GM21390 (cell line): ENCODE measurements around the gene CIRBP.
"Not testable (repeated sequence)": the region's sequence is repeated elsewhere in the genome, so short reads cannot be mapped to it uniquely, and the experiment has no call there.

ENCODE experiments used
- ATAC-seq: cut with Tn5 transposase; IDR thresholded peaks from one replicate; pipeline ENCODE4 v1.9.1; 2021; ENCODE audit not compliant: unreplicated experiment

CIRBP gene

DNA sequence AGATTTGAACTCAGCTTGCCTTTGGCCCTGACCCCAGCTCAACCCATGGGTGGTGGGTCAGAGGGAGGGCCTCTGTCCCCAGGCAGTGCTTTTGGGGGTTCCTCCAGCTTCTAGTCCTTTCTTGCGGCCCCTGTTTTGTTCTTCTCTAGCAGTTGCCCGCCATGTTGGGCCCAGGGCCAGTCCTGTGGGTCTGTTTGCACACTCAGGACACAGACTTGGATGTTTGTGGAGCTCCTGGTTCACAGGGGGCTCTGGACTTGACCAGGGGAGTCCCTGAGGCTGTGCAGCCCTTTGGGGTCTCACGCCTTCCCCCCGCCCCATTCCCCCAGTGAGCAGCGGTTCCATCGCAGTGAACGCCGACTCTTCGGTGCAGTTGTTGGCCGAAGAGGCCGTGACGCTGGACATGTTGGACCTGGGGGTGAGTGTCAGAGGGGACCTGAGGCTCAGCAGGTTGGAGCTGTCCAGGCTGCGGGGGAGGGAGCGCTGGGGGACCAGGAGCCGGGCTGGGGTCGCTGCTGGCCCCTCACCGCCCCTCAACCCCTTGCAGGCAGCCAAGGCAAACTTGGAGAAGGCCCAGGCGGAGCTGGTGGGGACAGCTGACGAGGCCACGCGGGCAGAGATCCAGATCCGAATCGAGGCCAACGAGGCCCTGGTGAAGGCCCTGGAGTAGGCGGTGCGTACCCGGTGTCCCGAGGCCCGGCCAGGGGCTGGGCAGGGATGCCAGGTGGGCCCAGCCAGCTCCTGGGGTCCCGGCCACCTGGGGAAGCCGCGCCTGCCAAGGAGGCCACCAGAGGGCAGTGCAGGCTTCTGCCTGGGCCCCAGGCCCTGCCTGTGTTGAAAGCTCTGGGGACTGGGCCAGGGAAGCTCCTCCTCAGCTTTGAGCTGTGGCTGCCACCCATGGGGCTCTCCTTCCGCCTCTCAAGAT is 25.1 kb upstream of the CIRBP start:
- no peak for ATAC-seq

- no peak for ATAC-seq
Observed at GRCh38 chr19:1244693-1245451, 24.3 kb upstream of the CIRBP start.

DNA sequence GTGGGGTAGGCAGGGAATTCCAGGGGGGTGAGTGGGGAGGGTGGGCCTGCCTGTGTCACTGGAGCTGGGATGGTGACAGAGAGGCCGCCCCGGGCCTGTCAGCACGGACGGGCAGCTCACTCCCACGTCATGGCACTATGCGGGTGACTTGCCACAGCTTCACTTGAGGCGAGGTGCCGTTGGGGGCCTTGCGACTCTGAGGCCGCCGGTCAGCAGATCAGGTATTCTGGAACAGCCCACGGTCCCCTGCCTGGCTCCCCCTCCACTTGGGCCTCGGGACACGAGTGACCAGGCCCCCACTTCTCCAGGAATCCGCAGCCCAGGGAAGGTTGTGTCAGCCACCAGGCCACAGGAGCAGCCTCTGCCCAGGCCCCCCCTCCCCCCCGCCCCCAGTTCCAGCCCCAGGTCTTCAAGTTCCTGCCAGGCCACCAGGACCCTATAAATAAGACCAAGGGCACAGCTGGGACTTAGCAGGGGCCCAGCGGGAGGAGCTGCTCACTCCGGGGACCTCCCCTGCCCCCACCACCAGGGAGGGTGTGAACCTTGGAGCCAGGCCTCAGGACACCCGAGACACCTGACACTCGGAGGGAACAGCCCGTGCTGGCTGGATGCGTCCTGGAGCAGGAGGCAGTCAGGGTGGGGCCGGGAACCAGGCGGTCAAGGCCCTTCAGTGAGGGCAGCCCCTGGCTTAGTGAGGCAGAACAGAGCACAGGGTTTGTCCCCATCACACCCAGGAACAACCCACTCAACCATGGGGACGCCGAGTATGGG is 23.5 kb upstream of the CIRBP start:
- no peak for ATAC-seq

DNA sequence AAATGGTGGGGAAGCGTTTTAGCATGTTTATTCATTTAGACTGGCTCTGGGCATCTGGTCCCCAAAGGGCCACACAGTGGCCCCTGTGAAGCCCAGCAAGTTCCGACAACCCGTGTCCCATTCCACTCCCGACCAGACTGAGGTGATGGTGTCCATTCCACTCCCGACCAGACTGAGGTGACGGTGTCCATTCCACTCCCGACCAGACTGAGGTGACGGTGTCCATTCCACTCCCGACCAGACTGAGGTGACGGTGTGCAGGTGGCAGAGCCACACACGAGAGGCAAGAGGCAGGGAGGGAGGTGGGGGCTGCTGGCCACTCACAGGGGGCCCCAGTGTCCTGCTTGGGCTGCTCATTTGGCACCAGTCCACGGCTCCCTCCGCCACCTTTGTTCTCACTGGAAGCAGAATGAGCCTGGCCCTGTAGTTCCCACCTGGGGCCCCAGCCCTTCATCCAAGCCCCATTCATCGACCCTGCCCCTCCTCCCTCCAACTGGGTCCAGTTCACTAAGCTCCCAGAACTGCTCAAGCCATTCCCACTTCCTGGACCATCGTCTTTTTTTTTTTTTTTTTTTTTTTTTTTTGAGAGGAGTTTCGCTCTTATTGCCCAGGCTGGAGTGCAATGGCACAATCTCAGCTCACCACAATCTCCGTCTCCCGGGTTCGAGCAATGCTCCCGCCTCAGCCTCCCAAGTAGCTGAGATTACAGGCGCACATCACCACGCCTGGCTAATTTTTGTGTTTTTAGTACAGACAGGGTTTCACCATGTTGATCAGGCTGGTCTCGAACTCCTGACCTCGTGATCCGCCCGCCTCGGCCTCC is 22.7 kb upstream of the CIRBP start:
- not testable (repeated sequence) for ATAC-seq

DNA sequence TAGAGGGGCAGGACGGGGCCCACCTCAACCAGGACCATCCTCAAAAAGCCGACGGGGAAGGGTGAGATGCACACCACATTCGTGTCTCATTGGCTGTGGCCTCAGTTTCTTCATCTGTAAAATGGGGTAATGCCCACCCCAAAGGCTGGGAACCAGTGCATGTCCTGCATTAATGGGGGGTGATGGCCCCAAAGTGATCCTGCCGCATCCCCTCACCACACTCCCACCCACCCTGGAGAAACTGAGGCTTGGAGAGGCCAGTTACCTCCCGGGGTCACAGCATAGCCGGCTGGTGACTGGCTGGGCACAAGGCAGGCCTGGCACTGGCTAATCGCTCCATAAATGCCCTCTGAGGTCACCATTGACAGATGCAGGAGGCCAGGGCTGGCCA is 21.4 kb upstream of the CIRBP start:
- no peak for ATAC-seq

GRCh38 chr19:1248139-1248785 is 20.9 kb upstream of the CIRBP start, which contains the start of gene MIDN:
Gene MIDN (plus strand): TSS chr19:1248583. CDS start chr19:1250297, 1,714 bp downstream.
- ATAC-seq: peak; percentile 12

DNA sequence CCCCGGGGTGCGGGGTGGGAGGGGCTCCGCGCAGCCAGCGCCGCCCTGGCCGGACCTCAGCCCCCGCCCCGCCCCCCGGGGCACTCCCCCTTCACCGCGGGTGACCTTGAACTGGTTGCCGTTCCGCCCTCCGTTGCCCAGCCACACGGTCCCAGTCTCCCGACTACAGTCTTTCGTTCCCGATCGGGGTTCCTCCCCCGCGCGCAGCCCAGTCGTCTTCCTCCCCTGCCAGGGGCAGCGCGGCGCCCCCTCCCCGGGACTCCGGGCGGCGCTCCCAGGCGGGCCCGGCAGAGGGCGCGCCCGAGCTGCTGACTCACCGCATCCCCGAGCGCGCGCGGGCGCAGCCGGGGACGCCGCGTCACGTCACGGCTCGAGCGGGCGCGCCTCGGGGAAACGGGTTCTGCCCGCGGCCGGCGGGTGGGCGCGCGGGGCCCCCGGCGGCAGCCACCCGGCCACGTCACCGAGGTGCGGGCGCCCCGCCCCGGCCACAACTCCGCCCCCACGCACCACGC is 20.3 kb upstream of the CIRBP start:
- no peak for ATAC-seq

DNA sequence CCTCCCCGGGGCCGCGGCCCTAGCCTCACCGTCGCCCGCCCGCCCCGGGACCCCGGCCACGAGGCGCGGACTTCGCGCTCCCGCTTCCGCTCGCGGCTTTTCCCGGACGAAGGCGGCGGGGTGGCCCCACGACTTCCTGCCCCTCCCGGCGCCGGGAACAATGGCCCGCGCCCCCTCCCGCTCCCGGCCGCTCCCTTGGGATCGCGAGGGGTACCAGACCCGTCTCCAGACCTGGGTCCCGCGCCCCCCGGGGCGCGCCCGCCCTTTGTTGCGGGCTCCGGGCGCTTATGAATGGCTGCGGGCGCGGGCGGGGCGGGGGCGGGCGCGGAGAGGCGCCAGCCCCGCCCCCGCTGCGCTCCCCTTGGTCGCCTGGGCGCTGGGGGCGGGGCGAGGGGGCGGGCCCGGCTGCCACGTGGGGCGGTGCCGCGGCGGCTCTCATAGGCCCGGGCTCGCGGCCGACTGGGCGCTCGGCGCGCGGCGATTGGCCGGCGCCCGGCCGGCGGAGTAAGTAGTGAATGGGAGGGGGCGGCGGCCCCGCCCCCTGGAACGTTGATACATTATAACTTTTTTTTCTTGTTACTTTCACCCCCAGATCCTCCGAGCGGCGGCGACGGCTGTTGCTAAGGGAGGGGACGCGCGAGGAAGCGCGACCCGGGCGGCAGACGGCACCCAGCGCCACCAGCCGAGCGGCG is 19.7 kb upstream of the CIRBP start:
- peak; percentile 35 for ATAC-seq

- ATAC-seq: no peak
Observed at GRCh38 chr19:1249990-1250436, 19.1 kb upstream of the CIRBP start.

DNA sequence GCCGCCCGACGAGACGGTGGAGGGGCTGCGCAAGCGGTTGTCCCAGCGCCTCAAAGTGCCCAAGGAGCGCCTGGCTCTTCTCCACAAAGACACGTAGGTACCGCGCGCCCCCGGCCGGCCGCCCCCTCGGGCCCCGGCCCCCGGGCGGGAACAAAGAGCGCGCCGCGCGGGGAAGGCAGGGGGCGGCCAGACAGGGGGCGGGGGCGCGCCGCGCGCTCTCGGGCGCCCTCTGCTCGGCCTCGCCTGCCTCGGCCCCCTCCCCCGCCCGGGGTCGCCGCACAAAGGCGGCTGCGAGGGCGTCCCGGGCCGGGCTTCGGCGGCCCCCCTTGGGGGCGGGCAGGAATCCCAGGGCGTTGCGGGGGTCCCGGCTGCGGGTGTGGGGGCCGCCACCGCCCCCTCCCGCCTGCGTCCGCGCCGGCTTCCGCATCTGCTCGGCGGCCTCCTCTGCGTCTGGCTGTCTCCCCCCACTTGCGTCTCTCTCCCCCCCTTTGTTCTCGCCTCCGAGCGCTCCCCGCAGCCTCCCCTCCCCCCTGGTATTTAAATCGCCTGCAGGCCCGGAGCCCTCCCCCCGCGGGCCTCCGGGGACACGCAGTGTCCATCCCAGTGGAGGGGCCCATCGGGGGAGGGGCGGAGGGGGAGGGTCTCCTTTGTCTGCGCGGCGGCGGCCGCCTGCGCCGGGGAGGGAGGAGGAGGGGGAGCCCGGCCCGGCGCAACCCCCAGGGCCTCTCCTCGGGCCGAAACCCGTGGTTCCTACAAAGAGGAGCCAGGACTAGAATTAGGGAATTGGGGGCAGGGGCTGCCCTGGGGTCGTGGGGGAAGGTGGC is 18.5 kb upstream of the CIRBP start:
- no peak for ATAC-seq

DNA sequence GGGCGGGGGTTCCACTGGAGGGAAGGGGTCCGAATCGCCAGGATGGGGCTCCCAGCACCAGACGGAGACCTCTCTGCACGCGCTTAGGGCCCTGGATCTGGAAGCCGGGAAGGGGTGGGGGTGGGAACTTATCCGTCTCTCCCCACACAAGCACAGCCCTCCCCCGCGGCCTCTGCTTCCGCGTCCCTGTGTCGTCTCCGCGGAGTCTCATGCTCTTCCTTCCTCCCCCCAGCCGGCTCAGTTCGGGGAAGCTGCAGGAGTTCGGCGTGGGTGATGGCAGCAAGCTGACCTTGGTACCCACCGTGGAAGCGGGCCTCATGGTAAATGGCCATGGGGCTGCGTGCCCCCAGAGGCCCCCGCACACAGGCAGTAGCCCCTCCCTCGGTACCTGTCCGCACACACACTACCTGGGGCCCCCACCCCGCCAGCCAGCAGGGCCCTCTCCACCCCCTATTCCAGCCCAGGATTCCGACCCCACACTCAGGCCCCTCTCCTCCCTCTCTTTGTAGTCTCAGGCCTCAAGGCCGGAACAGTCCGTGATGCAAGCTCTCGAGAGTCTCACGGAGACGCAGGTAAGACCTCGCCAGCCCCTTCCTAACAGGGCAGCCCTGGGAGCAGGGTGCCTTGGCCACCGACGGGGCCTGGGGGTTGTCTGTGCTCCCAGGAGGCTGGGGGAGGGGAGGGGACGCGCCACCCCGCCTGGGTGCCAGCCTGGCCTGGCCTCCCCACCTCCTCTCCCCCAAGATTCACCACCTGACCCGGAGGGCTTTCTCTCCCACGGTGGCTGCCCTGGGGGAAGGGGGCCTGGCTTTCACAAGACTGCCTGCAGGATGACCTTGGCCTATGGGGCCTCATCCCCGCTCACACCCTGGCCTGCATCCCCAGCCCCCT is 17.6 kb upstream of the CIRBP start:
- no peak for ATAC-seq

DNA sequence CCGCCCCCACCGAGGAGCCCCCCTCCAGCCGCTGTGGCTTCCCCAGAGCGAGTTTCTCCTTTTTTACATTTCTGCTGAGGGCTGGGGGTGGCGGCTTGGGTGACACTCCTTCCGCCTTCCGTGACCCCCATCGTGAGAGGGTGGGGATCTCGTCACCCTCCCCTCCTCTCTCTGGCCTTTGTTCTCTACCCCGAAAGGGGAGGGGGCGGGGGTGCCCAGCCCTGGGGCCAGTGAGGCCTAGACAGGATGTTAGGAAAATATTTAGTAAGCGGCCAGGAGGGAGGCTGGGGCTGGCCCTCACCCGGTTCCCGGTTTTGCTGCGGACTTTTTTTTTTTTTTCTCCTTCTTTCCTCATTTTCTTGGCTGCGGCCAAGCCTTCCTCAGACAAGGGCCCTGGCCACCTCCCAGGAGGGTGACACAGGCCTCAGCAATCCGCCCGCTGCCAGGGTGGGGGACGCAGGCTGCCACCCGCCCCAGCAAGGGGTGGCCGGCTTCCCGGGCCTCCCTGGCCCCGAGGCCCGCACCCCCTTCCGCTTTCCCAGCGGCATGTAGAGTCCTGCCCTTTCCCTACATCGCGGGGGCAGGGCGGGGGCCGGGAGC is 16.8 kb upstream of the CIRBP start:
- ATAC-seq: no peak

DNA sequence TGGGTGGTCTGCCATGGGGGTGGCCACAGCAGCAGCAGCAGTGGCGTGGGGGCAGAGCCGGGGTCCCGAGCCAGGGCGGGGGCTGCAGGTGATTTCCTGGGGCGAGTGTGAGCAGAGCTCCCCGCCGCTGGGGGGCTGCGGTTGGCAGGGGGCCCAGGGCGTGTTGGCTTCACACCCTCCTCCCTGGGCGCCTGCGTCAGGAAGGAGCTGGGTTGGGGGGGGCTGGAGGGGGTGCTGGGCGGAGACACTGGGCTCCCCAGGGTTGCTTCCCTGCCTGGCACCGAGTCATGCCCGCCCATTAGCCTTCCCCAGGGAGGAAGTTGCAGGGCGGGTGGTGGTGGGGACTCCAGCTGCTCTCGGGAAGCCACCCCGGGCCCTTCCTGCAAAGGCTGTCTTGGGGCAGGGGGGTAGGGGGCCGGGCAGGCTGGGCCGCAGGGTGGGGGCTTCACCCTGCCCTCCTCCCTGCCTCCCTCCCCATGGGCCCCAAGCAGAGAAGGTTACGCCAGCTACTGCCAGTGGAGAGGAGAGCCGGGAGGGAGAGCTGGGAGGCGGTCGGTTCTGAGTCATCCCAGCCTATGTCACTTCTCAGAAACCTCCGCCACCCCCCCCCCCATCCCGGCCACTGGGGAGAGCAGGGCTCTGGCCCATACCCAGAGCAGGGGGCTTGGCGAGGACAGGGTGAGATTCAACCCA is 16.2 kb upstream of the CIRBP start:
- no peak for ATAC-seq

- ATAC-seq: no peak
Observed at GRCh38 chr19:1253514-1254080, 15.5 kb upstream of the CIRBP start.

DNA sequence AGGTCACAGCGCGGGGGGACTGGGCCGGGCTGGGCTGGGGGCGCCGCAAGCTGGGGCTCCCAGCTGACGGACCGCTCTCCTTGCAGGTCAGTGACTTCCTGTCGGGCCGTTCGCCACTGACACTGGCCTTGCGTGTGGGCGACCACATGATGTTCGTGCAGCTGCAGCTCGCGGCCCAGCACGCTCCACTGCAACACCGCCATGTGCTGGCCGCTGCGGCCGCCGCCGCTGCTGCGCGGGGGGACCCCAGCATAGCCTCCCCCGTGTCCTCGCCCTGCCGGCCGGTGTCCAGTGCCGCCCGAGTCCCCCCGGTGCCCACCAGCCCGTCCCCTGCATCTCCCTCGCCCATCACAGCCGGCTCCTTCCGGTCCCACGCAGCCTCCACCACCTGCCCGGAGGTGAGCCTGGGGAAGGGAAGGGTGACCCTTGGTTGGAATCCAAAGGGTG is 15.0 kb upstream of the CIRBP start:
- no peak for ATAC-seq
